GM21447 (cell line): ENCODE data around the gene FUS.
"Not testable (repeated sequence)": the region's sequence is repeated elsewhere in the genome, so short reads cannot be mapped to it uniquely, and the experiment has no call there.

Experiments used
- ATAC-seq: cut with Tn5 transposase; IDR thresholded peaks from one replicate; pipeline ENCODE4 v1.9.1; 2021; ENCODE audit not compliant: unreplicated experiment

The FUS gene

DNA sequence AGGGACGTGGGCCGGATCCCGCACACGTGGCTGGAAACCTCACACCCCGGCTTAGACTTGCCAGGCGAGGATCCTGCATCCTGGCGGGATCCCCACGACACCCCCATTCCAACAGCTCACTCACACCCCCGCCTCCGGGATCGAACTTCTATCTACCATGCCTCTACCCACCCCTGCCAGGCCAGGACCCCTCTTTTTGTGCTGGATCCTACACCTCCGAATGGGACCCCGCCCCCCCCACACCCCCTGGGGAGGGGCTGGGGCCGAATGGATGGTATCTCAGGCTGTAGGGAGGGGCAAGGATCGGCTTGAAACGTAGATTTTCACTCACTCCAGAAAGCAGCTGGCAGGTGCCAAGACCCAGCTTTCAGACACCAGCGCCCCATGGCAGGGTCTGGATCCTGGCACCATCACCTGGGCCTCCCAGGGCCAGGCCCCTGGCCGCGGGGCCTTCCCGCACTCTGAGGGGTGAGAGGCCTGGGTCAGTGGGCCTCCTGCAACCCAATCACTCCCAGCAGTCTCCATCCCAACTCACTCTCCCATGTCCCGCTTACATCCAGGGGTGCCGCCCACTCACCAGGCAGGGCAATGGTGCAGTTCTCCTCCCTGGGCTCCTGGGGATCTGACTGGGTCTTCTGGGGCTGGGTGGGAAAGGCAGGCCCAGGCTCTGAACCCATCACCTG is 36.8 kb upstream of the FUS start:
- no peak for ATAC-seq

DNA sequence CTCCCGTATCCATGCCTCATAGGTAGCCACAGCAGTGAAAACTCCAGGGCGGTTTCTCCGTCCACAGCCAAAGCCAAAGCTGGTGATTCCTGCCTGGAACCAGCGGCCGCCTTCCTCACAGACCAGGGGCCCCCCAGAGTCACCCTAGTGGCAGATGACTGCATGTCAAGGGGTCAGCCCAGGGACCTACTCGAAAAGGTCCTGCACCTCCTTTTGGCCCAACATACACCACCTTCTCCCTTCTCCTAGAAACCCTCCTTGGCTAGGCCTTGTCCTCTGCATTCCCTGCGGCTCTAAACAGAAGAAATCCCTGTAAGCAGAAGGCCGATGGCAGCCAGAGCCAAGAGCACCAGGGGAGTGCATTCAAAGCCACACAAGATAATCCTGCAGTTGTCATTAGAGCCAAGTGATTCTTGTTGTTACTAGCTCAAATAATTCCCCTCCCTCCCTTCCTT is 36.2 kb upstream of the FUS start:
- no peak for ATAC-seq

DNA sequence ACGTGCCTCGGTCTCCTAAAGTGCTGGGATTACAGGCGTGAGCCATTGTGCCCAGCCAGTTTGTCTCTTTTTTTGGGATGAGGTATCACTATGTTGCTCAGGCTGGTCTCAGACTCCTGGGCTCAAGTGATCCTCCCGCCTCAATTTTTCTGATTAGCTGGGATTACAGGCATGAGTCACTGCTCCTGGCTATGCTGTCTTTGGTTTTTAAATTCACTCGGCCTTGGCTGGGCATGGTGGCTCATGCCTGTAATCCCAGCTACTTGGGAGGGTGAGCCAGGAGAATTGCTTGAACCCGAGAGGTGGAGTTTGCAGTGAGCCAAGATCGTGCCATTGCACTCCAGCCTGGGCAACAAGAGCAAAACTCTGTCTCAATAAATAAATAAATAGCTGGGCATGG is 35.5 kb upstream of the FUS start:
- not testable (repeated sequence) for ATAC-seq

DNA sequence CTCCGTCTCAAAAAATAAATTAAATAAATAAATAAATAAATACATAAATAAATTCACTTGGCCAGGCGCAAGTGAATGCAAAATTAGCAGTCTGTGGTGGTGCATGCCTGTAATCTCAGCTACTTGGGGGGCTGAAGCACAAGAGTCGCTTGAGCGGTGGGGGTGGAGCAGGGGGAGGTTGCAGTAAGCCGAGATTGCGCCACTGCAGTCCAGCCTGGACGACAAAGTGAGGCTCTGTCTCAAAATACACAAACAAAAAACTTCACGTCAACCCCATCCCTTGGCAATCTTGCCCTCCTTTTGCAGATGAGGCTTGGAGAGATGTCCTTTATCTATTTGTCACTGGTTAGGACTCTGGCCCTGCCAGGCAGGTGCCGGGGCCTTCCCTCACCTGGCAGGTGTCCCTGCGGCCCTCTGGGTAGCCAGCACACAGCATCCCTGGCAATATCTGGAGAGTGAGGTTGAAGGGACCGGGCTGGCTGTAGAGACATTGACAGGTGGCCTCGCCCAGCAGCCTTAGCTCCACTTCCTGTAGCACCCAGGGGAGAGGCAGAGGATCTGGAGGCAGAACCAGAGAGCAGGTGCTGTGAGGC is 34.4 kb upstream of the FUS start:
- no peak for ATAC-seq

DNA sequence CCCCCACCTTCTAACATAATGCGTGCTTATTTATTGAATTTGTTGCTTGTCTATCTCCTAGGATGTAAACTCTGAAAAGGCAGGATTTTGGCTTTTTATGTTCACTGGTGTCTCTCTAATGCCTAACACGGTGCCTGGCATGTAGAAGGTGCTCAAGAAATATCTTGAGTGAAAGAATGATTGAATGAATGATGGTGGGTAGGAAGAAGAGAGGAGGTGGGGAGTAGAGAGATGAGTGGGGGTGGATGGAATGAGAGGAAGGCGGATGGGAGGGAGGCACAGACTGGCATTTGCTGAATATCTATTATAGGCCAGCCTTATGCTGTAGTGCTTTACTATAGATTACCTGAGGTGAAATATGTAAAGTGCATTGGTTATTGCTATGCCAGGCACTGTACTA is 32.4 kb upstream of the FUS start:
- ATAC-seq, result no peak

DNA sequence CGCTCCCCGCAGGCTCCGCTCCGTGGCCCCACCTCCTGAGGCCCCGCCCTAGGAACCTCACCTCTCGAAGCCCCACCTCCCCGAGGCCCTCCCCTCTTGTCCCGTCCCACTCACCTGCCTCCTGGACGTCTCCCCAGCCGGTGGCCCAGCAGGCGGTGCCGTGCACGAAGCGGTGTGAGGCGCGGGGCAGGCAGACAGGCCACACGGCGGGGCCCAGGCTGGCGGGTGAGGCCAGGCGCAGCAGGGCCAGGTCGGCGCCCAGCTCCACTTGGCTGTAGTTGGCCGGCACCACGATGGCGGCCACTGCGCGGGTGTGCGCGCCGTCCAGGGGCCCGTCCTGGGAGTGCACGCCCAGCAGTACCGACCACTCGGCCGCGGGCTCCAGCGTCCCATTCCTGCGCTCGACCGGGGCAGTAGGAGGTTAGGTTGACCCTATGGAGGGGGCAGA is 31.6 kb upstream of the FUS start:
- ATAC-seq, result no peak

DNA sequence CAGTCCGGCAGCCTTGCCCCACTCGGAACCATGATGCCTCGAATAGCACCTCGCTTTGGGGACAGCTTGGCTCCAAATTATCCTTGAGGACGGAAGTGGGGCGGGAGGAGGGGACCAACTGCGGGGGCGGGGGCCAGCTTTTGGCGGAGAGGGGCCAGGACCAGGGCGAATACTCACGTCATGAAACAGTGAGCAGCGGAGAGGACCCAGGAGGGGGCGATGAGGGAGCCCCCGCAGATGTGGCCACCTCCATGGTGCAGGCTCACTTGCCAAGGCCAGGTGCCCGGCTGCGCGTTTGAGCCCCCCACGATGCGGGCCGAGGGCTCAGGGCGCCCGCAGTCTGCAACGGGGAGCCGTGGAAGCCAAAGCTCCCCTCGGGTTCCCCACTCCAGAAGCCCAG is 31.0 kb upstream of the FUS start:
- ATAC-seq, result no peak

DNA sequence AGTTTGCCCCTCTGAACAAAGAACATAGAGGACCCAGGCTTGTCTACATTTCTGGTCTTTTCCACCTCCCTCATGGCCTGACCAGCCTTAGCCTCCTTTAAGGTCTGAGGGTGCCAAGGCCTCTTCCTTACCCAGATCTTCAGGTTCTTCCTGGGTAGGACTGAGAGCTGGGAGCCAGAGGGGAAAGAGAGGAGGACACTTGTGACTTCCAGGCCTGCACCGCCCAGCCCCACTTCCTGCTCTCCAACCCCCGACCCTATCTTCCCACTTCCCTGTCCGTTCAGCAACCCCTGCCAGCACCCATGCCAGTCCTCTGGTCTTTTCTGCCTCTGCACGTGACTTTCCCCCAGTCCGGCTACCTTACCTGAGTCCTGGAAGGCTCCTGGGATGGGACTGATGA is 30.6 kb upstream of the FUS start:
- no peak for ATAC-seq

DNA sequence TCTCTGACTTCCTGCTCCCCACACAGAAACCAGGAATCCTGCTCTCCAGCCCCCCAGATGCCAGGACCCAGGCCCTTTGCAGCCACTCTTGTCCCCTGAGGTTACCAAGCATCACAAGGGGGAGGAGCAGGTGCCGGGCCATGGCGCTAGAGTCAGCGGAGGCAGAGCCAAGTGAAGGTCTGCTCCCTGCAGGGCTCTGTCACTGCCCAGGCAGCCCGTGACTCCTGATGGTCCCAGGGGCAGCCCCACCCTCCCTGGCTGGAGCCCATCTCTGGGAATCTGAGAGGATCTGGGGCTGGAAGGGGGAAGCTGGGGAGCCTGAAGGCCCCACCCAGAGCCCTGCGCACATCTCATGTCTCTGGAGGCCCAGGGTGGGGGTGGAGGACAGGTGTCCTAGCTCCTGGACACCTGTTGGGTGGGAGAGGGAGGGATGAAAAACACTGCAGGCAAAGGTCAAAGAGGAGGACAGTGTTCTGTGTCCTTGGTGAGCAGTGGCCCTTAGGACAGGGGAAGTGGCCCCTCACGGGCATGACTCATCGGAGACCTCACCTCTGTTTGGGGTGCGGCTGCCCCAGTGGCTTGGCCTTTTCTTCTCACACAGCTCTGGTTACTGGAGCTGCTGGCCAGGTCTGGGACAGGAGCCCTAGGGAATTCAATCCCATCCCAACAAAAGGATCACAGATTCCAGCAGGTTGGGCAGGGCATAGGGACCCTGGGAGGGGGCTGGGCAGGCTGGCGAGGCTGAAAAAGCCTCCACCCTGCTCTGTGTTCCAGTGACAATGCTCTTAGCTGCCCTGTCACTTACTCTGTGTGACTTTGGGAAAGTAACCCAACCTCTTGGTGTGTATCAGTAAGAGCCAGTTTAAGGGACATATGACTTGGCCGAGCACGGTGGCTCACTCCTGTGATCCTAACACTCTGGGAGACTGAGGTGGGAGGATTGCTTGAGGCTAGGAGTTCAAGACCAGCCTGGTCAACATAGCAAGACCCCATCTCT is 29.7 kb upstream of the FUS start, which contains the start of gene PRSS36:
TSS of gene PRSS36 (minus strand) at position 173 of the 997 bp plus-strand sequence. CDS start at position 142, 31 bp downstream.
- ATAC-seq, result no peak

DNA sequence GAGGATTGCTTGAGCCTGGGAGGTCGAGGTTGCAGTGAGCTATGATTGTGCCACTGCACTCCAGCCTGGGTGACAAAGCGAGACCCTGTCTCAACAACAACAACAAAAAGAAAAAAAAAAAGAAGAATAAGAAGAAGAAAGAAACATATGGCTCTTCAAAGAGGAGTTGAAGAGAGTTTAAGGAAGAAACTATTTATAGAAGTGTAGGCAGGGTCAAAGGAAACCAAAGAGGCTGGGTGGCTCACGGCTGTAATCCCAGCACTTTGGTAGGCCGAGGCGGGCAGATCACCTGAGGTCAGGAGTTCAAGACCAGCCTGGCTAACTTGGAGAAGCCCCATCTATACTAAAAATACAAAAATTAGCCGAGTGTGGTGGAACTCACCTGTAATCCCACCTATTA is 29.0 kb upstream of the FUS start:
- ATAC-seq, result not testable (repeated sequence)

DNA sequence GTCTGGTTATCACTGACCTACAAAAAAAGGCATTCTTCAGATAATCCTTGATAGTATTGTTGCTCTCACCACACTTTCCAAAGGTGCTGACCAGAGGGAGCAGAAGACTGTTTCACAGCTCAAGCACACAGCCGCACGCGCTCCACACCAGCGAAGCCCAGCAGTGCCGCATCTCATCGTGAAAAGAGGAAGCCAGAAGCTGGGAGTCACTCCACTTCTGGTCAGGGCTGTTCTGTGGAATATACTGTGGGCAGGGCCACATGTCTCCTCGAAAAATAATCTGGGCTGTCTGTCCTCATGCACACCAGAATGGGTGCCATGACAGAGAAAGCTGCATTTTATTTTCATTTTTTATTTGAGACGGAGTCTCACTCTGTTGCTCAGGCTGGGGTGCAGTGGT is 22.8 kb upstream of the FUS start:
- ATAC-seq, result no peak

DNA sequence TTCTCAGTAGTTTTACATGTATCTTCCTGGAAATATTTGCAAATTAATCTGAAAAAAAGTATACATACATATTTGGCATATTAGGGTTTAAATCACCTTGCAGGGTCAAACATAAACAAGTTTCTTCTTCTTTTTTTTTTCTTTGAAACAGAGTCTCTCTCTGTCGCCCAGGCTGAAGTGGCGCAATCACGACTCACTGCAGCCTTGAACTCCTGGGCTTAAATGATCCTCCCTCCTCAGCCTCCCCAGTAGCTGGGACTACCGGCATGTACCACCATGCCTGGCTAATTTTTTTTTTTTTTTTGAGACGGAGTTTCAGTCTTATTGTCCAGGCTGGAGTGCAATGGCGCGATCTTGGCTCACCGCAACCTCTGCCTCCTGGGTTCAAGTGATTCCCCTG is 12.6 kb upstream of the FUS start:
- ATAC-seq, result no peak

DNA sequence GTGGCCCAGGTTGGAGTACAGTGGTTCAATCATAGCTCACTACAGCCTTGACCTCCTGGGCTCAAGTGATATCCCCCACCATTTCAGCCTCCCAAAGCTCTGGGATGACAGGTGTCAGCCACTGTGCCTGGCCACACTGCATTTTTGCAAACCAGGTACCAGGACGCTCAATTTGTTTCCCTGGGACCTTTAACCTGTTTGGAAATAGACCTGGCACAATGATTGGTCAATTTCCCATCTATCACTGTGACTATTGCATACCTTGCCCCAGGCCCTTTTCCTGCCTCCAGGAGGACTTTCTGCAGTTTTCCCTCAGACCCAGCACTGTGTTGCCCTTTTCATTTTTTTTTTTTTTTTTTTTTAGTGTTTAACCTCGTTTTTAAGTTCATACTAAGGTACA is 11.1 kb upstream of the FUS start:
- no peak for ATAC-seq

DNA sequence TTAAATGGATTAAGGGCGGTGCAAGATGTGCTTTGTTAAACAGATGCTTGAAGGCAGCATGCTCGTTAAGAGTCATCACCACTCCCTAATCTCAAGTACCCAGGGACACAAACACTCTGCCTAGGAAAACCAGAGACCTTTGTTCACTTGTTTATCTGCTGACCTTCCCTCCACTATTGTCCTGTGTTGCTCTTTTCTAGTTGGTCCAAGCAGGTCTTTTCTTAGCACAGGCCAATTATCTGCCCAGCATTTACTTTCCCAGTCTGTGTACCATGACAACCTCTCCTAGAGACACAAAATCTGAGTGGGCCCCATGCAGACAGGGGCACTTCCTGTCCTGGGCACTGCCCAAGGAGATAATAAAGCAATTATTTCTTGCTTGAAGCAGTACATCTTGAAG is 9.9 kb upstream of the FUS start:
- ATAC-seq, result not testable (repeated sequence)

DNA sequence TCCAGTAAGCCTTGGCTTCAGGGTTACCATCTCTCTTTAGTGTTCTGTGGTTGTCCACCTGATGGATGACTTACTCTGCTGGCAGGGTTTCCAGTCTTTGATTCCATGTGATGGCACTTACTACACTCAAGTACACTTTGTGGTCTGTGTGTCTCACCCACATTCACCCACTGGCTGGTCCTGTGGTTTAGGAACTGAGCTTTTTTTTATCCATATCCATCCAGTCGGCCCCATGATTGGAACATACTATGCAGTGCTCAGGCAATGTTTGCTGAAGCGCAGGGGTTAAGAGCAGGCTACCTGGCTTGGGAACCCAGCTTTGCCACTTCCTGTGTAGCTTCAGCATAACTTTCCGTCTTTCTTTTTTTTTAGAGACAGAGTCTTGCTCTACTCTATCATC is 2.8 kb upstream of the FUS start:
- ATAC-seq, result no peak

DNA sequence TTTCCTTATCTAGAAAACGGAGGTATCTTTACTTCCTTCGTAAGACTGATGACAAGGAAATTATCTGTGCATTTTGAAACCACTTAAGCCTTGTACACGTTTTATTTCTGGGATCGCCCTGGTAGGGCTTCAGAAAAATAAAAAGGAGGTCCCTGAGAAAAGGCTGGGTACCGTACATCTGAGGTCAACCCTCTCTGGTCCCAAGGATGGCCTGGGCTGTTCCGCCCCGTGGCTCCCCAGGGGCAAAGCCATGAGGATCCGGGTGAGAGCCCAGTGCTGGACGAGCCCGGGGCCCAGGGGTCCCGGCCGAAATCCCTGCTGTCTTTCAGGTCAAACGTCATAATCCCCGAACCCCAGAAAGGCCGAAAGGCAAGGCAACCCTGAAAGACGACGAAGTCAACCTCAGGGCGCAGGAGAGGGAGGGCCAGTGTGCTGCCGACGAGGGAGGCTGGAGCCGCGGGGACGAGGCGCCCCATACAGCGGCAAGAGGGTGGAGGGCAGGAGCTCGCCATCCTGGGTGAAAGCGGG is 656 bp upstream of the FUS start:
- ATAC-seq, result peak; percentile 0

DNA sequence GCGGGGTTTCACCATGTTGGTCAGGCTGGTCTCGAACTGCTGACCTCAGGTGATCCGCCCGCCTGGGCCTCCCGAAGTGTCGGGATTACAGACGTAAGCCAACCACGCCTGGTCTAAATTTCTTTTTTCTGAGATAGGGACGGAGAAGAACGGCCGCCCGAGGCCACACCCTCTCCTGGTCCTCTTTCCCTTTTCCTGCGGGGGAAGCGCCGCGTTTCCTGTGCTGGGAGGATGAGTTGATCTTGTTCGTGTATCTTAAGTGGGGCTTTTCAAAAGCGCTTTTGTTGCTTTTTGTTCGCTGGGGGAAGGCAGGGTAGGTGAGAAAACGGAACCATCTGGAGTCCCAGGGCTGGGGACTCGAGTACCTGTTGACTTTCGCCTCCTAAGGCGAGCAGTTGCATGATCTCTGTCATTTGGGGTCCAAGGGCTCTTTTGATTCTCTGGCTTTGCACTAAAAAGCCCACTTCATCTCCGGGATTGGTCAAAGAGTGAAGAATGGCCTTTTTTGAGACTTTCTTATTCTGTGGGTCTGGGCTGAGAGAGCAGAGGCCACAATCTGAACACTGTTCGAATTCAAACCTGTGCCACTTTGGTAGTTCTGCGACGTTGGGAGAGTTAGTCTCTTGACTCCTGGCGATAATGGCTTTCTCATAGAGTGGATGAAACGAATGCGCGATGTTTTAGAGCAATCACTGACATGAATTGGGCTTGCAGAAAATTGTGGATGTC is 1.3 kb downstream of the FUS start:
- ATAC-seq, result no peak

DNA sequence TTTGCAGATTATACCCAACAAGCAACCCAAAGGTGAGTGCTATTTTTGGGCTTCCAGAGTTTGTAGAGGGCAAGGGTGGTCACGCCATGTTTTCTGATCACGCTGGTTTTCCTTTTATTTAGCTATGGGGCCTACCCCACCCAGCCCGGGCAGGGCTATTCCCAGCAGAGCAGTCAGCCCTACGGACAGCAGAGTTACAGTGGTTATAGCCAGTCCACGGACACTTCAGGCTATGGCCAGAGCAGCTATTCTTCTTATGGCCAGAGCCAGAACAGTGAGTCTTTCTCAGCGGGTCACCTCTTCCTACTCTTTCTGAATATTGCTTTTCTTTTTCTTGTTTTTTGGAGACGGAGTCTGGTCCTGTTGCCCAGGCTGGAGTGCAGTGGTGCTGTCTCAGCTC is 2.5 kb downstream of the FUS start:
- ATAC-seq, result no peak

DNA sequence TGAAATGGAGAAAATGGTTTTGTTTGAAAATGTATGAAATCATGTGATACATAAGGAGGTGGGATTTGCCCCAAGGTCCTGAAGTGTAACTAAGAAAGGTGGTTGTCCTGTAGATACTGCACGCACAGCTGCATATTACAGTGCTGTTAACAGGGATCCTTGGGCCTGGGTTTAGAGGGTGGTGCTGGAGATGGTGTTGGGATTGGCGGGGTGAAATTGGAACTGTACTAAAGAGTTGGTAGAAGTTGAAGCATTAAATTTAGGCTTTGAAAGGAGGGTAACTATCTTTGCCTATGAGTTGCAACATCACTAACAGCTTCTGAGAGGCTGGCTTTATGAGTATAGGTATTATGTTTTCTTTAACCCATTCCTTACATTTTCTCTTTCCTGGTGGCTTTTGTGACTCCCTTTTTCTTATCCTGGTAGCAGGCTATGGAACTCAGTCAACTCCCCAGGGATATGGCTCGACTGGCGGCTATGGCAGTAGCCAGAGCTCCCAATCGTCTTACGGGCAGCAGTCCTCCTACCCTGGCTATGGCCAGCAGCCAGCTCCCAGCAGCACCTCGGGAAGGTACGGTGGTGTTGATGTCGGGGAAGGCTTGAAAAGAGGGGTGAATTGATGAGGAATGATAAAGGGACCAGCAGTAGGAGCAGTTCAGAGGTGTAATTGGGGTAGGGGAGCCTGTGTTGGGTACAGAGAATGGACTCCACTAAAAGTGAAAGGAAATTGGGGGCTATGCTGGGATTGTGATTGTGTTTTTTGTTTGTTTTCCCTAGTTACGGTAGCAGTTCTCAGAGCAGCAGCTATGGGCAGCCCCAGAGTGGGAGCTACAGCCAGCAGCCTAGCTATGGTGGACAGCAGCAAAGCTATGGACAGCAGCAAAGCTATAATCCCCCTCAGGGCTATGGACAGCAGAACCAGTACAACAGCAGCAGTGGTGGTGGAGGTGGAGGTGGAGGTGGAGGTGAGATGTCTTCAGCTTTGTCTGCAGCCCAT is 3.8 kb downstream of the FUS start:
- ATAC-seq, result no peak
